ENCODE measurements around the gene FTO.

DNA sequence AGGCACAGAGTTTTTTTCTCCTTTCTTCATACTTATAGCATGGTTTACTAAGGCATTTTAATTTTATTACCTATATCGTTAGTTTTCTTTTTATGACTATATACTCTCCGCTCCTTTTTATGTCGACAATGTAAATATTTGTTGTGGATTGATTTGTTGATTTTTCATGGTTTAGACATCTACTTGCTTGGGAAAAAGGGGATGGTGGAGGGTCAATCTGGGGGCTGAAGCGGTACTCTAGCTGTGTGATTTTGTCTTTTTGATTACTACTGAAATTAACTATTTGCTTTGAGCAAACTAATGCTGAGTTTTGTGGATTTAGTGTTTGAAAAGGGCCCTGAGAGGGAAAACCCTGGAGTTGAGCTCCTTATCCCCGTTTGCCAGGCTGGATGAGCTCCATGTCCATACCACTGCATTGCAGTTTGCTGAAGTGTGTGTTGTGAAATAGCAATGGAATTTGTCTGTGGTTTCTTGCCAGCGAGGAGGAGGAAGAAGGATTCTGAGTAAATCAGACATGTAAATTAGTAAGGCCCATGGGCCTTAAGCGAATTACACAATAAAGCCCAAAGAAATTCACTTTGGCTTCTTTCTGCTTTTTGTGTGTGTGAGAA lies 72.0 kb downstream of the FTO start:
- TF ChIP-seq, protein P1, sequence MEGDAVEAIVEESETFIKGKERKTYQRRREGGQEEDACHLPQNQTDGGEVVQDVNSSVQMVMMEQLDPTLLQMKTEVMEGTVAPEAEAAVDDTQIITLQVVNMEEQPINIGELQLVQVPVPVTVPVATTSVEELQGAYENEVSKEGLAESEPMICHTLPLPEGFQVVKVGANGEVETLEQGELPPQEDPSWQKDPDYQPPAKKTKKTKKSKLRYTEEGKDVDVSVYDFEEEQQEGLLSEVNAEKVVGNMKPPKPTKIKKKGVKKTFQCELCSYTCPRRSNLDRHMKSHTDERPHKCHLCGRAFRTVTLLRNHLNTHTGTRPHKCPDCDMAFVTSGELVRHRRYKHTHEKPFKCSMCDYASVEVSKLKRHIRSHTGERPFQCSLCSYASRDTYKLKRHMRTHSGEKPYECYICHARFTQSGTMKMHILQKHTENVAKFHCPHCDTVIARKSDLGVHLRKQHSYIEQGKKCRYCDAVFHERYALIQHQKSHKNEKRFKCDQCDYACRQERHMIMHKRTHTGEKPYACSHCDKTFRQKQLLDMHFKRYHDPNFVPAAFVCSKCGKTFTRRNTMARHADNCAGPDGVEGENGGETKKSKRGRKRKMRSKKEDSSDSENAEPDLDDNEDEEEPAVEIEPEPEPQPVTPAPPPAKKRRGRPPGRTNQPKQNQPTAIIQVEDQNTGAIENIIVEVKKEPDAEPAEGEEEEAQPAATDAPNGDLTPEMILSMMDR (IDR thresholded peaks at IDR 0.05) = no peak
- no peak for TF ChIP-seq POLR2A (IDR thresholded peaks at IDR 0.05)
